Erythroblast (primary cell): ENCODE data around the gene CD276.

Experiments used
- GATA1 ChIP-seq: IDR thresholded peaks from 2 replicates; pipeline ENCODE4 v1.6.1; 2011; ENCODE audit warnings: low read depth, mild to moderate bottlenecking, control low read depth, low read length, moderate library complexity
- POLR2A ChIP-seq: IDR thresholded peaks from 2 replicates; pipeline ENCODE4 v1.6.1; 2011; ENCODE audit warnings: mild to moderate bottlenecking, low read length

DNA sequence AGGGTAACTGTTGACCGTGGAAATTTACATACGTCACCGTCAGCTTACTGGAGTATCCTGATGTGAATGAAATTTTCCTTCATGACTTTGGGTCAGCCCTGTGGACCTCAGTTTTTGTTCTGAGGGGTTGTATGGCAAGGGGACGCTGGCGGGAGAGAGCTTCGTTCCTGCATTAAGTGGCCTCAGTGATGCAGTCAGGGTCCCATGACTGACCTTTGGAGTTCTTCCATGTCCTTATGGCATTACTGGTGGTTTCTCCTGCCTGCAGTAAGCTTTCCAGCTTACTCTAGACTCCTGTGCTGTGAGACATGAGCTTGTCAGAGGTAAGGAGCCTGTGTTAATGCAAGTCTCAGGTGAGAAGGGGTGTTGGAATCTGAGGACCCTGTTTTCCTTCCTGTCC is 1.8 kb downstream of the CD276 start:
- no peak for TF ChIP-seq POLR2A
- no peak for TF ChIP-seq GATA1
